Kidney glomerular epithelial cell (primary cell): ENCODE data around the gene ARHGAP6.

Experiments used
- DNase-seq: peaks from one replicate; lab custom pipeline; 2025; lab: John Stamatoyannopoulos, UW

Gene ARHGAP6, protein sequence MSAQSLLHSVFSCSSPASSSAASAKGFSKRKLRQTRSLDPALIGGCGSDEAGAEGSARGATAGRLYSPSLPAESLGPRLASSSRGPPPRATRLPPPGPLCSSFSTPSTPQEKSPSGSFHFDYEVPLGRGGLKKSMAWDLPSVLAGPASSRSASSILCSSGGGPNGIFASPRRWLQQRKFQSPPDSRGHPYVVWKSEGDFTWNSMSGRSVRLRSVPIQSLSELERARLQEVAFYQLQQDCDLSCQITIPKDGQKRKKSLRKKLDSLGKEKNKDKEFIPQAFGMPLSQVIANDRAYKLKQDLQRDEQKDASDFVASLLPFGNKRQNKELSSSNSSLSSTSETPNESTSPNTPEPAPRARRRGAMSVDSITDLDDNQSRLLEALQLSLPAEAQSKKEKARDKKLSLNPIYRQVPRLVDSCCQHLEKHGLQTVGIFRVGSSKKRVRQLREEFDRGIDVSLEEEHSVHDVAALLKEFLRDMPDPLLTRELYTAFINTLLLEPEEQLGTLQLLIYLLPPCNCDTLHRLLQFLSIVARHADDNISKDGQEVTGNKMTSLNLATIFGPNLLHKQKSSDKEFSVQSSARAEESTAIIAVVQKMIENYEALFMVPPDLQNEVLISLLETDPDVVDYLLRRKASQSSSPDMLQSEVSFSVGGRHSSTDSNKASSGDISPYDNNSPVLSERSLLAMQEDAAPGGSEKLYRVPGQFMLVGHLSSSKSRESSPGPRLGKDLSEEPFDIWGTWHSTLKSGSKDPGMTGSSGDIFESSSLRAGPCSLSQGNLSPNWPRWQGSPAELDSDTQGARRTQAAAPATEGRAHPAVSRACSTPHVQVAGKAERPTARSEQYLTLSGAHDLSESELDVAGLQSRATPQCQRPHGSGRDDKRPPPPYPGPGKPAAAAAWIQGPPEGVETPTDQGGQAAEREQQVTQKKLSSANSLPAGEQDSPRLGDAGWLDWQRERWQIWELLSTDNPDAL (N-terminal part only)

DNA sequence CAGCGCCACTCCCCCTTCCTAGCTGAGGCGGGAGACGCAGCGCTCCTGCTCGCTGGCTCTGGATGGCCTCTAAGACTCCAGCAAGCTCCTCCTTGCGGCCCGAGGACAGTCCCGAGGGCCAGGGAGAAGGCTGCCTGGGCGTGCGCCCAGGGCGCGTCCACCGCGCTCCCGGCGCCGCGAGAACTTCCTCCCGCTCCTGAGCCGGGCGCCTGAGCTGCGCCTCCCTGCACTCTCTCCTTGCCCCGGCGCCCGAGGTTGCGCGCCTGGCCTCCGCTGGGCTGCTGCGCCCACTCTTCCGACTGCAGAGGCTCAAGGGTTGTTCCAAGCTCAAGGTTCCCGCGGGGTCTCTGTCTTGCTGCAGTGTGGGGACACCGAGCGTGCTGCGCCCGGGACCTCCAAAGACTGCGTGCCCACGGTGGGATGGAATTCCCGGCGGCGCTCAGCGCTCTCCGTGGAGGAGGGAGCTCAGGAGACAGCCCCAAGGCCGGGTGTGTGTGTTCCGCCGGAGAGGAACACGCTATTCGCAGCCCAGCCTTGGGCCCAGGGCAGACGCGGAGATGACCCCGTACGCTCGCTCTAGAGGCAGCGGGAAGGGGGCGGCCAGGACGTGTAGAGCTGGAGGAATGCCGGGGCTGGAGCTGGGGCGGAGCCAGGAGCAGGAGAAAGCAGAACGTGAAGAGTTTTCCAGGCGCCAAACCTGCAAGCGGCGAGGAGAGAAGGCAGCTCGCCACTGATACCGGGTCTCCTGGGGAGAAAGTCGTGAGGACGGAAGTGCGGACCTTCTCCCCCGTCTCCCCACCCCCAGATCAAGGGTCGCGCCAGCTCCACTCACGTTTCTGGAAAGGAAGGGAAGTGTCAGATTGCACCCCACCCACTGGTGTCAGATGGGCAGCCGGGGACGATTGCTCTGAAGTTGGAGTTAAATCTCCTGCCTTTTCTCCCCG lies at the start of gene ARHGAP6:
TSS of gene ARHGAP6 (minus strand) at position 753 of the 944 bp plus-strand sequence. CDS start 1,092 bp downstream, outside the sequence.
- peak; percentile 21 for DNase-seq

DNA sequence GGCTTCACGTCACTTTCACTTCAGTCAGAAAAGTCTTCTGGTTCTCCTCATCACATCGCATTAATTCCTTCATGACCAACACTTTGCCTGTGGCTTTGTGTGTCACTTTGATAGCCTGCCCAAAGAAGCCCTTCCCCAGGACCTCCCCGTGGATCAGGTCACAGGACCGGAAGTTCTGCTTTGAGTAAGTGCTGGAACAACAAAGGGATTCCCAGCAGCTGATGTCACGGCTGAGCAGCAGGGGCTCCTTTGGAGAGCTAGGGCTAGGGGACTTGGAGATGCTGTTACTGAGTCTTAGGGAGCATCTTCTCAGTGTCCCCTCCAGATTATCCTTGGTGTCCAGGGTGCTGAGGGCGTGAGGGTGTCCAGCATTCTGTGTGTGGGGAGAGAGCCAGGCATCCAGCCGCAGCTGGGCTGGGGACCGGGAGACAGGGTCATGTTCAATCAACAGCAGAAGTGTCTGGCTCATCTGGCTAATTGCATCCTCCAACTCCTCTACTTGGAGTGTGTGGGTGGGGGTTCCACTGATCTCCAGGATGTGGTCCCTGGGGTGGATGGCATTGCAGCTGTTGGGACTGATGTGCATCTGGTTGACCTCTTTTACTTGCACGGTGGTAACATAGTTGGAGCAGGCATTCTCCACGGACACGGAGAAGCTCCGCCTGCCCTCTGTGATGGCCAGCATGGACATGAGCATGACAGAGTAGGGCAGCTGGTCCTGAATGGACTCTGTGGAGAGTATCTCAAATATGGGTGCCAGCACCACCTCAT lies 39.2 kb upstream of the ARHGAP6 start:
- DNase-seq: no peak

DNA sequence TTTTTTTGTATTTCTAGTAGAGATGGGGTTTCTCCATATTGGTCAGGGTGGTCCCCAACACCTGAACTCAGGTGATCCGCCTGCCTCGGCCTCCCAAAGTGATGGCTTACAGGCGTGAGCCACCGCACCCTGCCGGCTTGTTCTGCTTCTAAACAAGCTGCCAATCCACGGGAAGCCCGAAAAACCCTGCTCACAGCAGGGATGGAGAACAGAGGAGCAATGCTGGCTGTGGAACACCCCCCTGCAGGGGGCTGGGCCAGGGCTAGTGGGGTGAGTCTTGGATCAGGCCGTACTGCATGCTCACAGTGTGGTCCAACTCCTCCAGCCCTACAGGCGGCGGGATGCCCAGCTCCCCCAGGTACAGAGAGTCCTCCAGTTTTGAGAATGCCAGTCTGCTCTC lies 38.1 kb upstream of the ARHGAP6 start:
- no peak for DNase-seq

DNA sequence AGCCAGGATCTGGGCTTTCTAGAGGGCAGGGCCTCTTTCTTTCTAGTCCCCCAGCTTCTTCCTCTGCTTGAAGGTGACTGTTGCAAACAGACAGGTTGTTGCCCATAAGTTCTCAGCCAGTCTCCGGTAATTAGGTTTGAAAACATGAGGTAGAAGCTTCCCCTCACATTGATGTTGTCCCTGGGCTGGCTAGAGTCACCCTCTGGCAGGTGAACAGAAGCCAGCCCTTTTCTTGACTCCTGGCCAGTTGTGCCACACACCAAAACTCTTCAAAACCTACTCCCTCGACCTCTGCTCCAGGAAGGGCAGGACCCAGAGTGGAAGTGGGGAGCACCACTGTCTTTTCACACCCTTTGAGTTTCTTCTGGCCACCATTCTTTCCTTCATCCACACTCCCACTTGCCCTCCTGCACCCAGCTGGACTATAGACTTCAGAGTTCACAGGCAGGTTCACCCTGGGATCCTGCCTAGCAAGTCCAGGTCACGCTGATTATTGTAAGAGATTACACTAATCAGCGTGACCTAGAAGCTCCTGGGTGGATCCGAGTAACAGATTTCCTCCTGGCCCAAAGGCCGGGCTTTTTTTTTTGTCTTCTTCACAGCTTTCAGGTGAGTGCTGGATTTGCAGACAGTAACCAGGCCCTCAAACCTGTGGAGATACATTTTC lies 37.4 kb upstream of the ARHGAP6 start:
- no peak for DNase-seq

DNA sequence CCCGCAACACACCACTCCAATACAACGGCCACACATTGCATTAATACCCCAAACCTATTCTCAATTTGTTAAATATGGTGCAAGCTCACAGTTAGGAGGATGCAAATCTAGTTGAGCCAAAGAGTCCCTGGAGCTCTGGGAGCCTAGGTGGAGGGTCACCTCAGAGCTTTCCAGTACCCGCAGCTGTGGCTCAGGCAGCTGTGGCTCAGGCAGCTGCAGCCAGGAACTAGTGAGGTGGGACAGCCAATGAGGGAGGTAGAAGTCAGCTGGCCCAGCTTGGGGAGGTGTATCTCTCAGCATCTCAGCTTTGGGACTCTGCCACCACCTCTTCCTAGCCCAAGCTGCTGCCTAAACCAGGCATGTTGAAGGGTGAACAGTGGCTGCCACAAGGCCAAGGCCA lies 36.7 kb upstream of the ARHGAP6 start:
- DNase-seq: no peak

DNA sequence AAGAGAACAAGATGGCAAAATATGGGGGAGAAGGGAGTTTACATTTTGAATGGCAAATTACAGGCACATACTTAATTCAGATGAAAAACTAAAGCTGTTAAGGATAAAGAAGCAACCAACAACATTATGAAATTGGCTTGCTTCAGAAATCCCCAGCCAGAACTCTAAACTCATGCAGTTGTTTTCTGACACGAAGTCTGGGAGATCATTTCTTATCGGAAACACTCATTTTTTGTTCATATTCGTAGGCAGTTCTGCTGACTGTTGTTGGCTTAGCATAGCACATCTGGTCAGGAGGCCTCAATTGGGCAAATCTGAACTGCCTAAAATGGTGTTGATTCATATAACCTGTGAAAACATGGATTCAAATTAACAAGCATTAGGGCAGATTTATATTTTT lies 33.0 kb upstream of the ARHGAP6 start:
- no peak for DNase-seq

DNA sequence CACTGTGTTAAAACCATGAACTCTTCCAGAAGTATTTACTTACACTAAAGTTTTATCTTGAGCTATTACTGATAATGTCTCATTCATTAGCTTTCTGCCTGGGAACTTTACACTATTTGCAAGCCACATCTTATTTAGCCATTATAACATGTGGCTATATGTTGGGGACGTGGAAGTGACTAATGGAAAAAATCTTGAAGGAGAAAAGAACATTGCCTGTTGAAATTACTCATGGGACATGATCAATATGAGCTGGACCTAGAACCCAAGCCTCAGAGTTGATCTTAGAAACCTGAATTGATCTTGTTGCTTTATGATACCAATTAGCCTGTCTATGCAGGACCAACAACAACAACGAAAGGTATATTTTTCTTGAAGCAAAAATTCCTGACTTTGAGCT lies 22.5 kb upstream of the ARHGAP6 start:
- DNase-seq: no peak

DNA sequence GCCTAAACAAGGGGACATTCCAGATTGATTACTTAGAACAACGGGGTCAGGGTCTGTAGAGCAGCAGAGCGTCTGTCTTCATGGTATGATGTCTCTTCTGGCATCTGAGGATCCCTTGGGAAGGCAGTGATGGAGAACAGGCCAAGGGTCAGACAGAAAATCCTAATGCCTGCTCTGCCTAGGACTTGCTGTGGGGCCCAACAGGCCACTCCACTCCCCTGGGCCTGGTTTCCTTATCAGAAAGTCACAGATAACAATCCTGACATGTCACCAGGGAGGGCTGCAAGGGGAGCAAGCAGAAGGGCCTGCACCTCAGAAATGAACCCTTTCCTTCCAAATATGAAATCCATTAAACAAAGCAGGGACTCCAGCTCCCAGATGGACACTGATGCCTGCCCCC lies 21.4 kb upstream of the ARHGAP6 start:
- no peak for DNase-seq

DNA sequence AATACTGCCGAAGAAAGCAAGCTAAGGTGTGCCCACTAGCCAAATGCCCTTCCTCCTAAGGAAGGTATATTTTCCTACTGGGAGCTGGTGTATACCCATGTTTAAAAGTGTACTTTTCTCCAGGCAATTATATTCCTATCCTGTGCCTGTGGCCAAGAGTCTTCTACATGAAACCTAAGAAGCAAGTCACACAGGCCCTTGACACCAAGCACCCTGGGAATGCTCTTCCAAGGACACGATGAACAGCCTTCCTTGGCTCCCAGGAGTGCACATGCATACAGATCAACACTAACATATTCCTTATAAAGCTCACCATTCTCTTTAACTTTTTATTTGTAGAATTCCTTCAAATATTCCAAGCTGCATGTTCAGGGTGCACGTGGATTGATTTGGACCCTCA lies 17.3 kb upstream of the ARHGAP6 start:
- no peak for DNase-seq

DNA sequence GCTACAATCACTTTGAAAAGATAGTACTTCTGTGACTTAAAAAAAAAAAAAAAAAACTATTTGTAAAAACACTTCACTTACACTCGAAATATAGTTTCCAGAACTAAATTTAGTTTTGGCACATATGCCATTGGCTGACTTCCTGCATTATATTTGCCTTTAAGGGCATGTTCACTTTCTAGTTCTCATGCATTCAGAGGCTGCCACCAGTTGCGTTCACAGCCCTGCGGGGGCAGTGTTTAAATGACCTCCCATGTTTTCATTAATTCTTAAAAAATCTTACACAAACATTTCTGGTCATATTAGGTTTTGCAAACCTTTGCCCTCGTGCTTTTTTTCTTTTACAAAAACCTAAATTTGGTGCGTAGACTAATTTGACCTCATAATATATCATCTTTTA lies 12.4 kb upstream of the ARHGAP6 start:
- no peak for DNase-seq

DNA sequence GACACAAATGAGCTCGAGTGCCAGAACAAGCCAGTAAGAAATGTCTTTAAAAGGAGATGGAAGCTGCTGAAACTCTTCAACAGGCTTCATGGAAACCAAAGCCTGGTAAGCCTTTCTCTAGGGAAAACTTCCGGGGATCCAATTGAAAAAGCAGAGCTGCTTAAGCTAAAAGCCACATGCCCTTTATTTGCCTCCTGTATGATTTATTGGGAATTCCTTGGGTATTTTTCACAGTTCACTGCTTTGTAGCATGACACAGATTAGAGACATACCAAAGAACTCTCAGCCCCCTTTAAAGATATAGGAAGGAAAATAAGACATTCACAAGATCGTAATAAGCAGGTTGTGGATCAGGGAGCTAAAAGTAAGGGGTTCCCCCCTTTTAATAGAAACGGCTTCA lies 6.5 kb upstream of the ARHGAP6 start:
- no peak for DNase-seq

DNA sequence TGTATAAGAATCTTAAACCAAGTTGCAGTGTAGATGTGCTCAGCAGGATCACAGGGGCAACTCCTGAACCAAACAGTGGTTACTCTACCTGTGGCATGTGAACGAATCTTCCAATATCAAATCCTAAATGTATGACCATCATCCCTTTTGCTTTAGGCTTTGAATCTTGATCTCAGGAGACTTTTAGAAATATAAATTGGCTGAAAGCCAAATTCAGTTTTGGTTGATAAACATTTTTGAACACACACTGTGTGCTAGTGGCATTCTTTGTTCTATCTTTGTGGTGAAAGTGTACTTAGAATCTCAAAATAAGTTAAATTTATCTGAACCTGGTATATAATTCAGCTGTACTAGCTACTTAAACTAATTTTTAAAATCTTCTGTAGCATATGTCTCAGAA lies 4.6 kb upstream of the ARHGAP6 start:
- no peak for DNase-seq

DNA sequence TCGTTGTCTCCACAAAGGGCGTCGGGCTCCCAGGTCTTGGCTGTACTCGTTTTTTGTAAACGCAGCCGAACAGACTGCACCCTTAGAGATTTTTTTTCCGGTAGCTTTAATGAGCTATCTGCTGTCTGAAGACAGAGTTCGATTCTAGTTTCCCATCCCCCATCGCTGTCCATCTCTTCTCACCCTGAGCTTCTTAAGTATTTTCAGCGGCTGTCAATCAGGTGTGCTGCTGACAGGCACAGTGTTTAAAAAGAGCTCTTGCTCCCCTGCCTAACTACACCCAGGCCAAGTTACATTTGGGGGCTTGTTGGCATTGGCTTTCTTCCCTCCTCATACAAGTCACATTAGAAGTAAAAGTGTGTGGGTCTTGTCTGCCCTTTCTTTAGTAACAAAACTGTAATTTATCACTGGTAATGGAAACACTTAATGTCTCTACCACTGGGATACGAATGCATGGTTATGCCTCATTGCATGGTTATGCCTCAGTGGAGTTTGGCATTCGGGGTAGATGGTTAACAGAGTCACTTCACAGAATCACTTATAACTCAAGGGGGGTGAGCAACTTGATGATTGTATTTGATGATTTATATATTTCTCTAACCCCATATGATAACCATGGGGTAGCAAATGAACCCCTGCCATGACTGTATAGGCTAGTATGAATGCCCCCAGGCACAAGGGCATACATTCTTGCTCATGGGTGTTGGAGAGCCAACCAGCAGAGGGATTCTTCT lies 1.4 kb upstream of the ARHGAP6 start:
- peak; percentile 77 for DNase-seq

DNA sequence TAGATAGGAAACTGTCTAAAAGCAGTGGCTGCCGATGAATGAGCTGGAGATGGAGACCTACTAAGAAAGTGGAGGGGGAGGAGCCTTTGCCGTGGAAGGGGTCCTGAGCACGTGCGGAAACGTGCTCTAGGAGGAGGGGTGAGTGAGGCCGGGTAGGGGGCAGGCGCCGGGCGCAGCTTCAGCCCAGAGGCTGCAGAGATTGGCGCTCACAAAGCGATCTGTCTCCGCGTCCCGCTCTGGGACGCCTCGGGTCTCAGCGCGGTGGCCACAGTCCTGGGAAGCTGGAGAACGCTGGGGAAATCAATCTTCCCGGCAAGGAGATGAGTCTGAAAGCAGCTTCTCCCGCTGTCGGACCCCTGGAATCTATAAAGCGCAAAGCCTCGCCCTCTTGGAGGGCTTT lies 444 bp upstream of the ARHGAP6 start:
- no peak for DNase-seq

DNA sequence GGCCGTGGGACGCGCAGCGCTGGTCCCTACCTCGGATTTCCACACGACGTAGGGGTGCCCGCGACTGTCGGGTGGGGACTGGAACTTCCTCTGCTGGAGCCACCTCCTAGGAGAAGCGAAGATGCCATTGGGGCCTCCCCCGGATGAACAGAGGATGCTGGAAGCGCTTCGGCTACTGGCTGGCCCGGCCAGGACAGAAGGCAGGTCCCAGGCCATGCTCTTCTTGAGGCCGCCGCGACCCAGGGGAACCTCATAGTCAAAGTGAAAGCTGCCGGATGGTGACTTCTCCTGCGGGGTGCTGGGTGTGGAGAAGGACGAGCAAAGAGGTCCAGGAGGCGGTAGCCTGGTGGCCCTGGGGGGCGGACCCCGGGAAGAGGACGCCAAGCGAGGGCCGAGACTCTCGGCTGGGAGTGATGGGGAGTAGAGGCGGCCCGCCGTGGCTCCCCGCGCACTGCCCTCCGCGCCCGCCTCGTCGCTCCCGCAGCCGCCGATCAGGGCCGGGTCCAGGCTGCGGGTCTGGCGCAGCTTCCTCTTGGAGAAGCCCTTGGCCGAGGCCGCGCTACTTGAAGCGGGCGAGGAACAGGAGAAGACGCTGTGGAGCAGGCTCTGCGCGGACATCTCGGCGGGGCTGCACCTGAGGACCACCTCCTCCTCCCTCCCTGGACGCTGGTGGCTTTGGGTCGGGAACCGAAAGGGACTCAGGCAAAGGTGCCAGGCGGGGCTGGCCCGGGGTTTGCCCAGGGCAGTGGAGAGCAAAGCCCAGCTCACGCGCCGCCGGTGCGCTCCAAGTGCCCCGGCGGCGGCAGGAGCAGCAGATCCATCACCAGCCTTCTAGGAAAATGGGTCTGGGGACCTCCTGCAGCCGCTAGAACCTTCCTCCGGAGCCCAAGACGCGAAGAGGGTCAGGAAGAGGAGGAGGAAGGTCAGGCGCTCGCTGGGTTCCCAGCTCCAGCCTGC lies 1.2 kb downstream of the ARHGAP6 start:
- DNase-seq: no peak

DNA sequence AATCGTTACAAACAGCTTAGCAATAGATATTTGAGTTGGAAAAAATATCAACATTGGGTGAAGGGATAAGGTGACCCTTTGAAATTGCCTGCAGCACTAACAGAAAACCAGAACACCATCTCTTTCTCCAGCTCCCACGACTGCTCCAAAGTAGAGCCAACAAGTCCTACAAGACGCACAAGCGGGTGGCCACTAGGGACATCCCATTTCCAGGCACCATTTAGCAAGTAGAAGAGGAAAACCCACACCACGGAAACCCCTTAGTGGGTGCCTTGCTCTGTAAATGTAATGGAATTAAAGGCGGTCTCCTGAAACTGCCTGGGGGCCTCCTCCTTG lies 1.9 kb downstream of the ARHGAP6 start:
- DNase-seq: no peak

DNA sequence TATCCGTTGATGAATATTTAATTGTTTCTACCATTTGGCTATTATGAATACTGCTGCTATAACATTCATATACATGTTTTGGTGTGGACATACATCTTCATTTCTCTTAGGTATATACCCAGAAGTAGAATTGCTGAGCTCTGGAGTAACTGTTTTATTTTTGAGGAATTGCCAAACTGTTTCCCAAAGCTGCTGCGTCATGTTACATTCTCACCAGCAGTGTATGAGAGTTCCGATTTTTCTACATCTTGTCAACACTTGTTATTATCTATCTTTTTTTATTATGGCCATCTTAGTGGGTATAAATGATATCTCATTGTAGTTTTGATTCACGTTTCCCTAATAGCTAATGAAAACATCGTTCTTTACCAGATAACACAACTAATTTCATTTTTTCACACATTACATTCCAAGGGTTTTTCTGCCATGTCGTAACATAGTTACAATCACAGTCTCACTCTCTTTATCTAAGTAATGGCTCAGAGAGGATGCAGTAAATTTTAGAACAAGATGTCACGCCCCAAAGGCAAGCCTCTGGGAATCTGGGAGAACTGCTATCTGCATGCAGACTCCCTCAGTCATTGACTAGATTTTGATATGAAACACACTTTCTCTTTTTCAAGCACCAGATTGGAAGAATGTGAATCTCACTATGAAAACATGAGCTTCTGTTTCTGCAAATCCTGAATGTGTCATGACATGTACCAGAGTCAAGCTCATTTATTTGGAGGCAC lies 10.3 kb downstream of the ARHGAP6 start:
- DNase-seq: no peak
